Endothelial cell of umbilical vein (primary cell): ENCODE data around the gene LRRC32. TPM values are rescaled to one million over a fixed set of nuclear protein-coding genes. Genes with fewer than 3 reads are reported as not detected.
A peak's percentile ranks its signal among the peaks of the same experiment; 100 is the strongest.

Source experiments
- BruUV-seq: library from RNA; stranded (reverse); fragments of 400-500 nt; replicated peaks from 2 replicates; lab custom pipeline; 2021; lab: Mats Ljungman, UMichigan
- CTCF ChIA-PET: fragments of 300-600, 350-600 bp; sonication (Branson Sonifier 250); formaldehyde crosslinking; loops from one replicate; lab custom pipeline; 2021; ENCODE audit warnings: antibody characterized with exemption, inconsistent platforms; lab: Charles Lee
- POLR2A ChIA-PET: fragments of 300-600, 350-600 bp; sonication (Branson Sonifier 250); formaldehyde crosslinking; loops from one replicate; lab custom pipeline; 2021; ENCODE audit warnings: antibody characterized with exemption, inconsistent platforms; lab: Charles Lee
- DNase-seq: peaks from one replicate; pipeline ENCODE4 v3.0.0-alpha.2; 2011; ENCODE audit warnings: low read depth, low spot score
- FAIRE-seq: peaks from 2 replicates; lab custom pipeline; 2011; peaks lifted over from hg19 to GRCh38; lab: Jason Lieb, UNC
- H2AFZ ChIP-seq: 2 replicates; pipeline ENCODE4 v1.6.0; 2012; ENCODE audit warnings: low read depth, low read length, control low read depth, inconsistent platforms
- H3K27ac ChIP-seq: 2 replicates; pipeline ENCODE4 v1.5.1; 2011; ENCODE audit warnings: low read depth, mild to moderate bottlenecking, control low read depth, low read length, moderate library complexity; ENCODE audit not compliant: insufficient read depth
- H3K27me3 ChIP-seq, 2 experiments: 2 replicates each; pipeline versions ENCODE4 v1.6.0 to v1.6.1; 2011; ENCODE audit warnings: low read length in 2 of 2, mixed read lengths in 1 of 2; ENCODE audit not compliant: control insufficient read depth in 2 of 2, insufficient read depth in 2 of 2
- H3K36me3 ChIP-seq, 2 experiments: 2 replicates in 1 of 2; 3 replicates in 1 of 2; pipeline ENCODE4 v1.5.1; 2011; ENCODE audit warnings: low read length in 2 of 2, mild to moderate bottlenecking in 1 of 2, moderate library complexity in 1 of 2; ENCODE audit not compliant: control insufficient read depth in 2 of 2, insufficient read depth in 2 of 2; ENCODE audit errors: extremely low read depth in 1 of 2
- H3K4me1 ChIP-seq: 3 replicates; pipeline ENCODE4 v1.5.1; 2011; ENCODE audit warnings: mild to moderate bottlenecking, low read length; ENCODE audit not compliant: control insufficient read depth, insufficient read depth; ENCODE audit errors: extremely low read depth
- H3K4me2 ChIP-seq: 2 replicates; pipeline ENCODE4 v1.6.1; 2011; ENCODE audit warnings: low read length, control low read depth, mixed read lengths; ENCODE audit not compliant: insufficient read depth
- H3K4me3 ChIP-seq, 3 experiments: fragments of 200-600 bp in 1 of 3; sonication (generic), shearing (Covaris generic) in 1 of 3; replicated peaks in 1 of 3; 2 replicates each; pipeline ENCODE4 v1.5.1; 2011 to 2016; ENCODE audit warnings: control low read depth in 3 of 3, low read length in 3 of 3, mild to moderate bottlenecking in 2 of 3, inconsistent platforms in 1 of 3, low read depth in 1 of 3, moderate library complexity in 1 of 3; ENCODE audit not compliant: insufficient read depth in 1 of 3
- H3K79me2 ChIP-seq: 2 replicates; pipeline ENCODE4 v1.6.0; 2012; ENCODE audit warnings: low read length, inconsistent platforms; ENCODE audit not compliant: control insufficient read depth, insufficient read depth
- H3K9ac ChIP-seq: replicated peaks from 2 replicates; pipeline ENCODE3; 2011; ENCODE audit warnings: low read length, control low read depth; ENCODE audit not compliant: insufficient read depth; ENCODE audit errors: extremely low read depth
- H3K9me1 ChIP-seq: replicated peaks from 3 replicates; pipeline ENCODE4 v1.6.0; 2011; ENCODE audit warnings: mild to moderate bottlenecking, low read length; ENCODE audit not compliant: control insufficient read depth, insufficient read depth; ENCODE audit errors: extremely low read depth
- H3K9me3 ChIP-seq: replicated peaks from 2 replicates; pipeline ENCODE4 v1.5.1; 2012; ENCODE audit warnings: low read length, inconsistent platforms; ENCODE audit not compliant: control insufficient read depth, insufficient read depth
- H4K20me1 ChIP-seq: replicated peaks from 2 replicates; pipeline ENCODE3; 2011; ENCODE audit warnings: mild to moderate bottlenecking, low read length; ENCODE audit not compliant: control insufficient read depth, insufficient read depth; ENCODE audit errors: extremely low read depth
- CTCF ChIP-seq, 2 donors: IDR thresholded peaks; 1 replicate in 1 of 2; 2 replicates in 1 of 2; pipeline ENCODE4 v1.5.1; 2011; ENCODE audit warnings: low read length in 2 of 2, mild to moderate bottlenecking in 2 of 2, moderate library complexity in 2 of 2, control low read depth in 1 of 2, inconsistent platforms in 1 of 2, low read depth in 1 of 2; ENCODE audit not compliant: insufficient read depth in 1 of 2; ENCODE audit errors: extremely low read depth in 1 of 2
- EZH2 ChIP-seq: IDR thresholded peaks from 2 replicates; pipeline ENCODE4 v1.6.1; 2012; ENCODE audit warnings: borderline replicate concordance, low read depth, mild to moderate bottlenecking, moderate library complexity, low read length, inconsistent platforms; ENCODE audit not compliant: severe bottlenecking
- FOS ChIP-seq: IDR thresholded peaks from 2 replicates; pipeline ENCODE4 v1.6.1; 2011; ENCODE audit warnings: mild to moderate bottlenecking, low read length, moderate library complexity, borderline replicate concordance; ENCODE audit not compliant: insufficient read depth
- GATA2 ChIP-seq: IDR thresholded peaks from 2 replicates; pipeline ENCODE4 v1.7.0; 2011; ENCODE audit warnings: low read depth, mild to moderate bottlenecking, moderate library complexity, mixed read lengths, low read length; ENCODE audit not compliant: insufficient read length, insufficient read depth
- JUN ChIP-seq: IDR thresholded peaks from 2 replicates; pipeline ENCODE4 v1.6.1; 2011; ENCODE audit warnings: borderline replicate concordance, low read depth; ENCODE audit not compliant: insufficient read length, insufficient read depth
- MAX ChIP-seq: IDR thresholded peaks from 2 replicates; pipeline ENCODE4 v1.6.1; 2011; ENCODE audit not compliant: insufficient read depth, insufficient read length
- MYC ChIP-seq: IDR thresholded peaks from one replicate; pipeline ENCODE4 v1.6.1; 2011; ENCODE audit warnings: mild to moderate bottlenecking, low read depth, low read length
- POLR2A ChIP-seq: IDR thresholded peaks from 2 replicates; pipeline ENCODE4 v1.6.1; 2012; ENCODE audit warnings: low read depth, mild to moderate bottlenecking, control low read depth, low read length
- POLR2AphosphoS5 ChIP-seq: IDR thresholded peaks from 2 replicates; pipeline ENCODE4 v1.6.1; 2012; ENCODE audit warnings: low read depth, mild to moderate bottlenecking, control low read depth, low read length, moderate library complexity; ENCODE audit not compliant: insufficient read depth
- dilution Hi-C: fragments of 300-500 bp; cut with MboI; formaldehyde crosslinking; loops from one replicate; pipeline ENCODE4 v1.15.0; 2019; ENCODE audit warnings: low sequenced_read_pairs; ENCODE audit not compliant: extremely low pct_ligation_motif_present
- intact Hi-C: fragments of 100-400 bp; cut with micrococcal nuclease; formaldehyde crosslinking; loops from one replicate; pipeline ENCODE4 v1.10.0; 2022
- polyA plus RNA-seq, 4 experiments: library from polyadenylated mRNA; depleted of rRNA in 3 of 4; stranded (reverse) in 3 of 4; unstranded in 1 of 4; fragments of >200 nt; gene quantifications; 2 replicates each; pipeline versions ENCODE4 v1.2.1 to v1.2.3, GENCODE V29; 2011 to 2012; ENCODE audit warnings: missing spikeins in 1 of 4
- total RNA-seq: library from RNA; stranded (reverse); gene quantifications from 2 replicates; pipeline ENCODE4 v1.2.3, GENCODE V29; 2021

The LRRC32 gene
- total and polyA plus RNA-seq, 2 donors (not counting 3 experiments of a cell fraction or from before 2014, with no cell fraction given) = 77.2 to 117 TPM

GRCh38 chr11:76703707-76704106 lies 33.2 kb upstream of the LRRC32 start:
- BruUV-seq = no TSS peak

GRCh38 chr11:76702336-76703128 lies 32.0 kb upstream of the LRRC32 start:
- ChIA-PET POLR2A (no interaction called here), CTCF (interaction anchor here (0.9 to 4.8 kb wide), 2 partner anchors 19 to 22 kb away, joined by 3 to 23 read pairs; no protein-coding TSS in a partner anchor)
- Histone ChIP-seq H3K27me3 (no peaks in the 10 kb centered on the region), H2AFZ (no peak overlapping the region), H3K9me3 (no peaks in the 10 kb centered on the region), H3K27ac (no peak overlapping the region), H4K20me1 (no peaks in the 10 kb centered on the region), H3K4me2 (no peak overlapping the region), H3K36me3 (no peaks in the 10 kb centered on the region), H3K4me3 (no peak overlapping the region), H3K79me2 (no peaks in the 10 kb centered on the region), H3K4me1 (peaks cover 28% of the 10 kb centered on the region), H3K9ac (no peak overlapping the region), H3K9me1 (no peaks in the 10 kb centered on the region)
- BruUV-seq = no TSS peak
- intact Hi-C loops = no loop called here
- FAIRE-seq = peak; percentile 4
- dilution Hi-C loops = no loop called here
- no peak for TF ChIP-seq CTCF (IDR thresholded peaks at IDR 0.05; ENCODE audit: extremely low read depth in 1 of 2, insufficient read depth in 1 of 2, low read depth in 1 of 2, low read length in 2 of 2)
- no peak for TF ChIP-seq GATA2
- no peak for TF ChIP-seq MYC
- TF ChIP-seq POLR2A = no peak
- TF ChIP-seq JUN = no peak
- TF ChIP-seq POLR2AphosphoS5 = no peak
- TF ChIP-seq EZH2 = no peak
- no peak for TF ChIP-seq FOS
- TF ChIP-seq MAX = no peak
- no peak for DNase-seq

More at GRCh38 chr11:76703707-76704106, 33.2 kb upstream of the LRRC32 start:
- H3K4me3 ChIP-seq = no peak overlapping the region
- DNase-seq (no peak), FAIRE-seq (no peak)
- H3K9ac ChIP-seq = no peak overlapping the region
- H3K36me3 ChIP-seq = no peaks in the 10 kb centered on the region
- no peak overlapping the region for H3K4me2 ChIP-seq
- dilution Hi-C loops (no loop called here), intact Hi-C loops (no loop called here)
- no peak for TF ChIP-seq FOS
- TF ChIP-seq POLR2AphosphoS5 = no peak
- TF ChIP-seq MAX = no peak
- H3K27ac ChIP-seq = no peak overlapping the region
- no peaks in the 10 kb centered on the region for H3K79me2 ChIP-seq
- no peaks in the 10 kb centered on the region for H3K27me3 ChIP-seq
- ChIA-PET CTCF (interaction anchor here (0.9 to 4.8 kb wide), 3 partner anchors 18 to 21 kb away, joined by 3 to 23 read pairs (median 3); no protein-coding TSS in a partner anchor), POLR2A (no interaction called here)
- no peaks in the 10 kb centered on the region for H3K9me3 ChIP-seq
- H3K4me1 ChIP-seq = peaks cover 28% of the 10 kb centered on the region
- no peak overlapping the region for H2AFZ ChIP-seq
- no peaks in the 10 kb centered on the region for H3K9me1 ChIP-seq
- no peaks in the 10 kb centered on the region for H4K20me1 ChIP-seq
